Astrocyte (in vitro differentiated cells and primary cell): ENCODE measurements around the gene COL28A1. TPM values are rescaled to one million over a fixed set of nuclear protein-coding genes. Genes with fewer than 3 reads are reported as not detected.

Experiments used
- DNase-seq: peaks from one replicate; pipeline ENCODE4 v3.0.0-alpha.2; 2010; ENCODE audit warnings: low read depth
- FAIRE-seq: peaks from 2 replicates; lab custom pipeline; 2011; peaks lifted over from hg19 to GRCh38; lab: Jason Lieb, UNC
- H2AFZ ChIP-seq: 2 replicates; pipeline ENCODE4 v1.6.0; 2012; ENCODE audit warnings: low read depth, low read length, inconsistent platforms
- H3K27ac ChIP-seq: 2 replicates; pipeline ENCODE4 v1.5.1; 2011; ENCODE audit warnings: low read depth, low read length, inconsistent platforms
- H3K27me3 ChIP-seq: 2 replicates; pipeline ENCODE4 v1.6.0; 2011; ENCODE audit warnings: low read length, inconsistent platforms; ENCODE audit not compliant: insufficient read depth
- H3K36me3 ChIP-seq: 2 replicates; pipeline ENCODE4 v1.5.1; 2011; ENCODE audit warnings: low read length, inconsistent platforms; ENCODE audit not compliant: insufficient read depth
- H3K4me1 ChIP-seq: 2 replicates; pipeline ENCODE4 v1.5.1; 2011; ENCODE audit warnings: low read length, inconsistent platforms; ENCODE audit not compliant: insufficient read depth
- H3K4me2 ChIP-seq: 2 replicates; pipeline ENCODE4 v1.6.0; 2012; ENCODE audit warnings: low read length, inconsistent platforms
- H3K4me3 ChIP-seq: 2 replicates; pipeline ENCODE4 v1.5.1; 2011; ENCODE audit warnings: low read depth, mild to moderate bottlenecking, low read length, inconsistent platforms; ENCODE audit not compliant: insufficient read depth
- H3K79me2 ChIP-seq: 2 replicates; pipeline ENCODE4 v1.6.0; 2012; ENCODE audit warnings: mild to moderate bottlenecking, low read length, inconsistent platforms; ENCODE audit not compliant: insufficient read depth
- H3K9ac ChIP-seq: 2 replicates; pipeline ENCODE4 v1.6.0; 2012; ENCODE audit warnings: mild to moderate bottlenecking, low read length, inconsistent platforms
- H3K9me3 ChIP-seq: 2 replicates; pipeline ENCODE4 v1.5.1; 2012; ENCODE audit warnings: low read depth, mild to moderate bottlenecking, low read length, inconsistent platforms; ENCODE audit not compliant: insufficient read depth
- H4K20me1 ChIP-seq: 2 replicates; pipeline ENCODE4 v1.6.0; 2012; ENCODE audit warnings: low read length, inconsistent platforms; ENCODE audit not compliant: insufficient read depth
- H3K27ac Mint-ChIP-seq: one replicate; pipeline ENCODE4 v1.8.0; 2021; ENCODE audit warnings: mild to moderate bottlenecking, mixed read lengths; ENCODE audit not compliant: unreplicated experiment
- H3K27me3 Mint-ChIP-seq: one replicate; pipeline ENCODE4 v1.8.0; 2021; ENCODE audit warnings: low read depth, mixed read lengths; ENCODE audit not compliant: unreplicated experiment
- H3K36me3 Mint-ChIP-seq: one replicate; pipeline ENCODE4 v1.8.0; 2021; ENCODE audit warnings: low read depth, mixed read lengths; ENCODE audit not compliant: unreplicated experiment
- H3K4me1 Mint-ChIP-seq: one replicate; pipeline ENCODE4 v1.8.0; 2021; ENCODE audit warnings: low read depth, mixed read lengths; ENCODE audit not compliant: unreplicated experiment
- H3K4me3 Mint-ChIP-seq: one replicate; pipeline ENCODE4 v1.8.0; 2021; ENCODE audit warnings: mild to moderate bottlenecking, moderate library complexity, mixed read lengths; ENCODE audit not compliant: unreplicated experiment
- H3K9me3 Mint-ChIP-seq: one replicate; pipeline ENCODE4 v1.8.0; 2021; ENCODE audit warnings: mild to moderate bottlenecking, mixed read lengths; ENCODE audit not compliant: unreplicated experiment
- EZH2 ChIP-seq: IDR thresholded peaks from 2 replicates; pipeline ENCODE4 v1.6.1; 2012; ENCODE audit warnings: mild to moderate bottlenecking, low read length, inconsistent platforms; ENCODE audit not compliant: insufficient read depth
- total RNA-seq: library from RNA; stranded (reverse); gene quantifications from 2 replicates; pipeline ENCODE4 v1.2.1, GENCODE V29; 2021
- TF ChIP-seq, protein P1 (sequence below): IDR thresholded peaks from 2 replicates; pipeline ENCODE4 v1.5.1; 2011; ENCODE audit warnings: low read depth, mild to moderate bottlenecking, inconsistent platforms, low read length, moderate library complexity; ENCODE audit not compliant: insufficient read depth

COL28A1 gene
- total RNA-seq, 1 donor from 2014 or later, result 0.11 TPM

DNA sequence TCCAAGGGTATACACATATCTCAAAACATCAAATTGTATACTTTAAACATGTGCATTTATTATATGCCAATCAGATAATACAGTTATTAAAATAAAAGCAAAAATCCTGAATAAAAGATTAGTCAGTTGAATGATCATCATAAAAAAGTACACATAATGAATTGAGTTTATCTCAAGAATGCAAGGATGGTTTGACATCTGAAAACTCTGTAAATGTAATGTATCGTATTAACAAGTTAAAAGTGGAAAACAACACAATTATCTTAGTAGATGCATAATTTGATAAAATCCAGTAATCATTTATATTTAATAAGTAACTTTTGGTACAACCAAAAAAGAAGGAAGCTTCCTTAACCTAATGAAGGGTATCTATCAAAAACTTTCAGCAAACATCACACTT, 86.6 kb downstream of the COL28A1 start:
- DNase-seq (no peak), FAIRE-seq (no peak)
- Histone ChIP-seq H2AFZ (no peak overlapping the region), H3K36me3 (no peaks in the 10 kb centered on the region), H4K20me1 (no peaks in the 10 kb centered on the region), H3K9ac (no peak overlapping the region), H3K4me2 (no peak overlapping the region), H3K27me3 (no peaks in the 10 kb centered on the region), H3K4me1 (no peaks in the 10 kb centered on the region), H3K4me3 (no peak overlapping the region), H3K27ac (no peak overlapping the region), H3K79me2 (no peaks in the 10 kb centered on the region), H3K9me3 (no peaks in the 10 kb centered on the region)
- peaks cover 7% of the 10 kb centered on the region for H3K9me3 Mint-ChIP-seq
- H3K4me1 Mint-ChIP-seq, result no peaks in the 10 kb centered on the region
- no peak overlapping the region for H3K4me3 Mint-ChIP-seq
- TF ChIP-seq, protein P1, sequence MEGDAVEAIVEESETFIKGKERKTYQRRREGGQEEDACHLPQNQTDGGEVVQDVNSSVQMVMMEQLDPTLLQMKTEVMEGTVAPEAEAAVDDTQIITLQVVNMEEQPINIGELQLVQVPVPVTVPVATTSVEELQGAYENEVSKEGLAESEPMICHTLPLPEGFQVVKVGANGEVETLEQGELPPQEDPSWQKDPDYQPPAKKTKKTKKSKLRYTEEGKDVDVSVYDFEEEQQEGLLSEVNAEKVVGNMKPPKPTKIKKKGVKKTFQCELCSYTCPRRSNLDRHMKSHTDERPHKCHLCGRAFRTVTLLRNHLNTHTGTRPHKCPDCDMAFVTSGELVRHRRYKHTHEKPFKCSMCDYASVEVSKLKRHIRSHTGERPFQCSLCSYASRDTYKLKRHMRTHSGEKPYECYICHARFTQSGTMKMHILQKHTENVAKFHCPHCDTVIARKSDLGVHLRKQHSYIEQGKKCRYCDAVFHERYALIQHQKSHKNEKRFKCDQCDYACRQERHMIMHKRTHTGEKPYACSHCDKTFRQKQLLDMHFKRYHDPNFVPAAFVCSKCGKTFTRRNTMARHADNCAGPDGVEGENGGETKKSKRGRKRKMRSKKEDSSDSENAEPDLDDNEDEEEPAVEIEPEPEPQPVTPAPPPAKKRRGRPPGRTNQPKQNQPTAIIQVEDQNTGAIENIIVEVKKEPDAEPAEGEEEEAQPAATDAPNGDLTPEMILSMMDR, result no peak
- TF ChIP-seq EZH2, result no peak
- no peaks in the 10 kb centered on the region for H3K27me3 Mint-ChIP-seq
- H3K27ac Mint-ChIP-seq, result no peak overlapping the region
- H3K36me3 Mint-ChIP-seq, result no peaks in the 10 kb centered on the region

DNA sequence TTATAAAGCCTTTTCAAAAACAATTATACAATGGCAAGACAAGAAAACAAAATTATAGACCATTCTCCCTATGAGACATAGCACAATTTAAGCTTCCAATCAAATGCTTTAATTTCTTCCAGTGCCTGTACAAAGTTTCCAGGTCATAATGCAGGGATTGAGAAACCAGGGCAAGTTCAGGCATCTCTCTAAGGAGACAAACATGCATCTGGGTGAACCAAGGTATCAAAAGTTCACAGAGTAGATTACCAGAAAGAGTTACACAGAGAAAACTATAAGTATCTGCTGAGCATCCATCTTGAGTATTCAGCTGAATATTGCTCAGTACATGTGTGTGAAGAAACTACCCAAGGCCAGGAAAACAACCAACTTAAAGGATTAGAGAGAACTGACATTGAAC, 89.1 kb downstream of the COL28A1 start:
- H3K36me3 Mint-ChIP-seq, result no peaks in the 10 kb centered on the region

DNA sequence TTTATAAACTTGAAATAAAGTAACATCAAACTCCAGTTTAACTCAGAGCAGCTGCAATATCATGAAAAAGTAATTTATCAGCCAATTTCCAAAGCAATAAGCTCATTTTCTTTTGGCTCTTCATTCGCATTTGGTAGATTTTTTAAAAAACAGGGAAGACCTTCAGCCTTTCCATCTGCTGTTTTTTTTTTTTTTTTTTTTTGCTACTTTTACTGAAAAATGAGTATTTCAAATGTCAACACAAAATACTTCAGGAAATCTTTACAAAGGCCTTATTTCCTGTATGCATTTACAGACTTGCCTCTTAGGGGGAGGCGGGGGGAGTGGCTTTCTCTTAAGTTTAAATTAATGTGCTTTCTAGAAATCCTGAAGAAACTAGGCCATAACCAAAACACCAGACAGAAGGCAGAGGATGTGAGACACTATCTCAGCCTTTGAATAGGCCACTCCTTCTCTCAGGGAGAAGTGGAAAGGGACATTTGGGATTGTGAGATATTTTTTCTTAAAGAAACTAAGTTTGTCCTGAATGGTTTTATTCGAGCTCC, 91.8 kb downstream of the COL28A1 start:
- Histone ChIP-seq H3K4me3 (no peak overlapping the region), H3K9me3 (no peaks in the 10 kb centered on the region), H3K27me3 (no peaks in the 10 kb centered on the region), H3K4me1 (peaks cover 5% of the 10 kb centered on the region), H4K20me1 (no peaks in the 10 kb centered on the region), H3K36me3 (no peaks in the 10 kb centered on the region), H3K4me2 (no peak overlapping the region), H3K27ac (no peak overlapping the region), H3K9ac (no peak overlapping the region), H2AFZ (no peak overlapping the region), H3K79me2 (no peaks in the 10 kb centered on the region)
- no peak overlapping the region for H3K4me3 Mint-ChIP-seq
- H3K27ac Mint-ChIP-seq, result no peak overlapping the region
- no peaks in the 10 kb centered on the region for H3K36me3 Mint-ChIP-seq
- TF ChIP-seq, protein P1, result no peak
- TF ChIP-seq EZH2, result no peak
- no peaks in the 10 kb centered on the region for H3K27me3 Mint-ChIP-seq
- H3K9me3 Mint-ChIP-seq, result peaks cover 7% of the 10 kb centered on the region
- DNase-seq (no peak), FAIRE-seq (no peak)
- H3K4me1 Mint-ChIP-seq, result peaks cover 4% of the 10 kb centered on the region

More for the DNA sequence above, 89.1 kb downstream of the COL28A1 start:
- Histone ChIP-seq H3K36me3 (no peaks in the 10 kb centered on the region), H4K20me1 (no peaks in the 10 kb centered on the region), H3K9ac (no peak overlapping the region), H3K27me3 (no peaks in the 10 kb centered on the region), H2AFZ (no peak overlapping the region), H3K27ac (no peak overlapping the region), H3K4me3 (no peak overlapping the region), H3K4me2 (no peak overlapping the region), H3K79me2 (no peaks in the 10 kb centered on the region), H3K4me1 (no peaks in the 10 kb centered on the region), H3K9me3 (no peaks in the 10 kb centered on the region)
- Mint-ChIP-seq H3K9me3 (peaks cover 7% of the 10 kb centered on the region), H3K27me3 (no peaks in the 10 kb centered on the region), H3K4me3 (no peak overlapping the region), H3K27ac (no peak overlapping the region), H3K4me1 (no peaks in the 10 kb centered on the region)
- FAIRE-seq (peak; percentile 9), DNase-seq (no peak)
- TF ChIP-seq EZH2, result no peak
- TF ChIP-seq, protein P1, result no peak
